HepG2 (cell line): ENCODE measurements around the gene MNDA. TPM values are rescaled to one million over a fixed set of nuclear protein-coding genes. Genes with fewer than 3 reads are reported as not detected.

Experiments used
- ATAC-seq: fragments of 200-7000 bp; cut with Tn5 transposase; 3 replicates; pipeline ENCODE4 v1.9.1; 2020; ENCODE audit warnings: mild to moderate bottlenecking, moderate library complexity
- Bru-seq: library from RNA; stranded (reverse); fragments of 400-500 nt; gene quantifications from one replicate; lab custom pipeline; 2021; lab: Mats Ljungman, UMichigan
- BruChase-seq, 2 experiments: library from RNA; stranded (reverse); fragments of 400-500 nt; gene quantifications; one replicate each; lab custom pipeline; 2021; lab: Mats Ljungman, UMichigan
- BruUV-seq: library from RNA; stranded (reverse); fragments of 400-500 nt; replicated peaks from 2 replicates; lab custom pipeline; 2021; lab: Mats Ljungman, UMichigan
- CTCF ChIA-PET: fragments of 300-600 bp; formaldehyde crosslinking; extraction: SDS; loops from one replicate; lab custom pipeline; 2021; ENCODE audit warnings: low total read pairs, inconsistent platforms, low intra/inter-chr PET ratio; lab: Yijun Ruan, JAX
- POLR2A ChIA-PET: fragments of 350-600 bp; sonication (Branson Sonifier 250); formaldehyde crosslinking; loops from one replicate; lab custom pipeline; 2020; ENCODE audit warnings: antibody characterized with exemption, inconsistent platforms; lab: Yijun Ruan, JAX
- DNase-seq: peaks from one replicate; pipeline ENCODE4 v3.0.0-alpha.2; 2015; ENCODE audit warnings: low spot score
- FAIRE-seq: peaks from 3 replicates; lab custom pipeline; 2011; peaks lifted over from hg19 to GRCh38; lab: Jason Lieb, UNC
- H2AFZ ChIP-seq: one replicate; pipeline ENCODE4 v1.6.1; 2011; ENCODE audit warnings: low read length, inconsistent platforms
- H3K27ac ChIP-seq: fragments of 300-600 bp; 3 replicates; pipeline ENCODE4 v1.8.0; 2011; ENCODE audit warnings: mixed run types, mild to moderate bottlenecking, mixed read lengths, low read length, inconsistent platforms; ENCODE audit not compliant: insufficient read depth; ENCODE audit errors: extremely low read length
- H3K27me3 ChIP-seq, 2 experiments: fragments of 200-600 bp in 1 of 2; 2 replicates in 1 of 2; 3 replicates in 1 of 2; pipeline versions ENCODE4 v1.6.0 to v1.8.0; 2011; ENCODE audit warnings: low read length in 2 of 2, mild to moderate bottlenecking in 2 of 2, moderate library complexity in 2 of 2, inconsistent platforms in 1 of 2; ENCODE audit not compliant: insufficient read depth in 2 of 2, control insufficient read depth in 1 of 2
- H3K36me3 ChIP-seq, 2 experiments: fragments of 200-600 bp in 1 of 2; replicated peaks in 1 of 2; 2 replicates in 1 of 2; 3 replicates in 1 of 2; pipeline versions ENCODE4 v1.5.1 to v1.8.0; 2011; ENCODE audit warnings: low read length in 2 of 2, inconsistent platforms in 1 of 2; ENCODE audit not compliant: insufficient read depth in 2 of 2, control insufficient read depth in 1 of 2
- H3K4me1 ChIP-seq: 2 replicates; pipeline ENCODE4 v1.5.1; 2012; ENCODE audit warnings: low read length, inconsistent platforms; ENCODE audit not compliant: insufficient read depth
- H3K4me2 ChIP-seq: 2 replicates; pipeline ENCODE4 v1.6.0; 2011; ENCODE audit warnings: low read depth, low read length, inconsistent platforms
- H3K4me3 ChIP-seq, 3 experiments: fragments of 200-600 bp in 1 of 3; sonication (generic), shearing (Covaris generic) in 1 of 3; replicated peaks in 1 of 3; 2 replicates each; pipeline ENCODE4 v1.5.1; 2011 to 2016; ENCODE audit warnings: low read length in 3 of 3, inconsistent platforms in 2 of 3, low read depth in 2 of 3, mild to moderate bottlenecking in 2 of 3, control low read depth in 1 of 3, mixed read lengths in 1 of 3; ENCODE audit not compliant: insufficient read depth in 1 of 3
- H3K79me2 ChIP-seq: one replicate; pipeline ENCODE4 v1.6.1; 2011; ENCODE audit warnings: low read length, inconsistent platforms; ENCODE audit not compliant: insufficient read depth
- H3K9ac ChIP-seq: 2 replicates; pipeline ENCODE4 v1.6.0; 2011; ENCODE audit warnings: mild to moderate bottlenecking, low read depth, low read length, inconsistent platforms; ENCODE audit not compliant: insufficient read depth
- H3K9me3 ChIP-seq: 2 replicates; pipeline ENCODE4 v1.5.1; 2012; ENCODE audit warnings: mild to moderate bottlenecking, low read length
- H4K20me1 ChIP-seq: 2 replicates; pipeline ENCODE4 v1.6.0; 2011; ENCODE audit warnings: inconsistent platforms, mild to moderate bottlenecking, low read length, moderate library complexity; ENCODE audit not compliant: insufficient read depth
- AGO2 ChIP-seq: fragments of 200-400 bp; formaldehyde crosslinking; optimal IDR thresholded peaks from 2 replicates; pipeline ENCODE3; 2017; ENCODE audit warnings: mild to moderate bottlenecking, low read depth, low read length, moderate library complexity
- MLLT10 ChIP-seq: sonication (generic); formaldehyde crosslinking; IDR thresholded peaks from 2 replicates; pipeline ENCODE4 v1.4.0; 2020; ENCODE audit warnings: missing genetic modification reagents
- MLXIP ChIP-seq: sonication (generic); formaldehyde crosslinking; IDR thresholded peaks from 2 replicates; pipeline ENCODE4 v1.9.0; 2021; ENCODE audit warnings: missing genetic modification reagents, borderline replicate concordance
- NCOR1 ChIP-seq: fragments of 200-600 bp; sonication (generic); IDR thresholded peaks from 2 replicates; pipeline ENCODE4 v1.7.0; 2017; ENCODE audit warnings: antibody characterized with exemption, low read length, borderline replicate concordance
- SRY ChIP-seq: sonication (generic); formaldehyde crosslinking; IDR thresholded peaks from 2 replicates; pipeline ENCODE4 v1.8.0; 2022; ENCODE audit warnings: mild to moderate bottlenecking, missing genetic modification reagents
- ZEB1 ChIP-seq: IDR thresholded peaks from 2 replicates; pipeline ENCODE4 v1.6.1; 2012; ENCODE audit warnings: mild to moderate bottlenecking, low read depth, inconsistent platforms; ENCODE audit not compliant: insufficient replicate concordance
- ZHX1 ChIP-seq: sonication (generic); formaldehyde crosslinking; IDR thresholded peaks from 2 replicates; pipeline ENCODE4 v1.8.1; 2022; ENCODE audit warnings: low read depth, mild to moderate bottlenecking, missing genetic modification reagents
- WGBS: methylation state at CpG from one replicate; pipeline ENCODE4 v1.1.6; 2017; ENCODE audit warnings: low lambda C conversion rate; 5-methylcytosine and 5-hydroxymethylcytosine counted together
- in situ Hi-C: cut with HindIII; loops from 2 replicates; pipeline ENCODE4 v1.10.0; 2017; ENCODE audit warnings: low pct_unique_long_range_greater_than_20kb; ENCODE audit not compliant: extremely low pct_ligation_motif_present
- intact Hi-C: fragments of 100-400 bp; cut with micrococcal nuclease; formaldehyde crosslinking; loops from one replicate; pipeline ENCODE4 v1.10.0; 2022; ENCODE audit not compliant: unreplicated experiment
- long read RNA-seq, 2 experiments: library from RNA in 1 of 2; library from polyadenylated mRNA in 1 of 2; stranded (forward) in 1 of 2; unstranded in 1 of 2; transcript quantifications; one replicate each; pipeline ENCODE4 v2.0.0, GENCODE V29; 2019 to 2022
- polyA minus RNA-seq, 3 experiments: library from RNA; depleted of rRNA, polyadenylated mRNA; stranded (reverse); fragments of >200 nt; gene quantifications; 2 replicates each; pipeline ENCODE4 v1.2.3, GENCODE V29; 2011; ENCODE audit warnings: low replicate concordance in 1 of 3
- polyA plus RNA-seq, 8 experiments: library from polyadenylated mRNA; depleted of rRNA in 3 of 8; stranded (reverse) in 7 of 8; unstranded in 1 of 8; fragments of >200 nt; fragmentation: Illumina TruSeq in 4 of 8; extraction: Trizol in 4 of 8; gene quantifications; 2 replicates each; pipeline versions ENCODE4 v1.2.1 to v1.2.3, GENCODE V29; 2011 to 2016; ENCODE audit warnings: low read depth in 4 of 8, missing spikeins in 1 of 8, mixed read lengths in 1 of 8; ENCODE audit not compliant: insufficient read depth in 1 of 8
- total RNA-seq, 5 experiments: library from RNA; depleted of rRNA; stranded (reverse); fragments of >200 nt; fragmentation: Illumina TruSeq; extraction: Trizol; gene quantifications; 2 replicates each; pipeline ENCODE4 v1.2.3, GENCODE V29; 2016; ENCODE audit warnings: low read depth in 1 of 5

The MNDA gene
- not detected in 2 replicates for total RNA-seq (2016; rRNA removed; fragmentation: Illumina TruSeq; extraction: Trizol)
- total RNA-seq (2016; cell fraction: cytosol; rRNA removed; fragmentation: Illumina TruSeq; extraction: Trizol; ENCODE audit: low read depth): not detected in 2 replicates
- total RNA-seq (2016; cell fraction: insoluble cytoplasmic fraction; rRNA removed; fragmentation: Illumina TruSeq; extraction: Trizol): not detected in 2 replicates
- total RNA-seq (2016; cell fraction: membrane; rRNA removed; fragmentation: Illumina TruSeq; extraction: Trizol): not detected in 2 replicates
- not detected in 2 replicates for total RNA-seq (2016; cell fraction: nucleus; rRNA removed; fragmentation: Illumina TruSeq; extraction: Trizol)
- polyA plus RNA-seq (2011; rRNA removed): not detected in 2 replicates
- polyA plus RNA-seq (2011; cell fraction: cytosol; rRNA removed): not detected in 2 replicates
- polyA plus RNA-seq (2011; cell fraction: nucleus; rRNA removed): 0.12 TPM in 1 of 2 replicates, not detected in the other
- not detected in 2 replicates for polyA plus RNA-seq (2012)
- polyA plus RNA-seq (2016; cell fraction: cytosol; fragmentation: Illumina TruSeq; extraction: Trizol; ENCODE audit: low read depth): not detected in 2 replicates
- polyA plus RNA-seq (2016; cell fraction: insoluble cytoplasmic fraction; fragmentation: Illumina TruSeq; extraction: Trizol; ENCODE audit: low read depth): not detected in 2 replicates
- not detected in 2 replicates for polyA plus RNA-seq (2016; cell fraction: membrane; fragmentation: Illumina TruSeq; extraction: Trizol; ENCODE audit: low read depth)
- not detected in 2 replicates for polyA plus RNA-seq (2016; cell fraction: nucleus; fragmentation: Illumina TruSeq; extraction: Trizol; ENCODE audit: insufficient read depth, low read depth)
- not detected in 2 replicates for polyA minus RNA-seq (2011; rRNA and poly(A)+ RNA removed; ENCODE audit: low replicate concordance)
- polyA minus RNA-seq (2011; cell fraction: cytosol; rRNA and poly(A)+ RNA removed): not detected in 2 replicates
- not detected in 2 replicates for polyA minus RNA-seq (2011; cell fraction: nucleus; rRNA and poly(A)+ RNA removed)
- Bru-seq, nascent RNA: percentile 9 among the genes with signal in this experiment
- percentile 6 among the genes with signal in this experiment for BruChase-seq, experiment 1, labeled RNA remaining after a 6-hour chase
- BruChase-seq, experiment 2, labeled RNA remaining after a 2-hour chase: percentile 15 among the genes with signal in this experiment
- long read RNA-seq, experiment 1: 0 reads
- long read RNA-seq, experiment 2: 0 reads

GRCh38 chr1:158830904-158831507 is at the start of gene MNDA:
MNDA (plus strand) TSS chr1:158831351; CDS start chr1:158842154, 10,803 bp downstream.
- WGBS: 38% methylated on average over 5 of the region's 5 CpGs
- in situ Hi-C loops: no loop called here
- intact Hi-C loops: no loop called here
- no peaks in the 10 kb centered on the region for H3K36me3 ChIP-seq
- TF ChIP-seq ZHX1 (CRISPR knock-in tag) (no peak), ZEB1 (no peak), MLLT10 (CRISPR knock-in tag) (no peak), AGO2 (no peak), SRY (CRISPR knock-in tag) (no peak), MLXIP (no peak), NCOR1 (no peak)
- H3K27ac ChIP-seq: no peak within 1 kb of the TSS
- H3K27me3 ChIP-seq: no peaks in the 10 kb centered on the region
- CTCF ChIA-PET: no interaction called here
- FAIRE-seq (no peak), ATAC-seq (no peak), DNase-seq (no peak)
- peaks cover 80% of the 10 kb centered on the region for H3K9me3 ChIP-seq
- POLR2A ChIA-PET: no interaction called here
- no peak within 1 kb of the TSS for H3K9ac ChIP-seq
- H4K20me1 ChIP-seq: no peaks in the 10 kb centered on the region
- H3K4me1 ChIP-seq: no peaks in the 10 kb centered on the region
- H3K79me2 ChIP-seq: no peaks in the 10 kb centered on the region
- no peak within 1 kb of the TSS for H3K4me2 ChIP-seq
- H3K4me3 ChIP-seq: no peak within 1 kb of the TSS
- no TSS peak for BruUV-seq
- H2AFZ ChIP-seq: no peak within 1 kb of the TSS
